Stimulated activated CD8-positive, alpha-beta memory T cell treated with anti-CD3 and anti-CD28 coated beads, Interleukin-12 subunit alpha, Interleukin-12 subunit beta, amount 100 ng/mL, for 24 hours (primary cell): Measurements from ENCODE around the gene SPDYC.
A peak's percentile ranks its signal among the peaks of the same experiment; 100 is the strongest.

ENCODE experiments used
- DNase-seq: peaks from one replicate; pipeline ENCODE4 v3.0.0-alpha.2; 2020; ENCODE audit errors: extremely low read depth

Gene SPDYC, protein sequence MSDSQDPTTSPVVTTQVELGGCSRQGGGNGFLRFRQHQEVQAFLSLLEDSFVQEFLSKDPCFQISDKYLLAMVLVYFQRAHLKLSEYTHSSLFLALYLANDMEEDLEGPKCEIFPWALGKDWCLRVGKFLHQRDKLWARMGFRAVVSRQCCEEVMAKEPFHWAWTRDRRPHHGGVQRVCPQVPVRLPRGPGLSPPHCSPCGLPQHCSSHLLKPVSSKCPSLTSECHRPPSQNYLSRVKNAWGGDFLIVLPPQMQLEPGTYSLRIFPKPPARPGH

DNA sequence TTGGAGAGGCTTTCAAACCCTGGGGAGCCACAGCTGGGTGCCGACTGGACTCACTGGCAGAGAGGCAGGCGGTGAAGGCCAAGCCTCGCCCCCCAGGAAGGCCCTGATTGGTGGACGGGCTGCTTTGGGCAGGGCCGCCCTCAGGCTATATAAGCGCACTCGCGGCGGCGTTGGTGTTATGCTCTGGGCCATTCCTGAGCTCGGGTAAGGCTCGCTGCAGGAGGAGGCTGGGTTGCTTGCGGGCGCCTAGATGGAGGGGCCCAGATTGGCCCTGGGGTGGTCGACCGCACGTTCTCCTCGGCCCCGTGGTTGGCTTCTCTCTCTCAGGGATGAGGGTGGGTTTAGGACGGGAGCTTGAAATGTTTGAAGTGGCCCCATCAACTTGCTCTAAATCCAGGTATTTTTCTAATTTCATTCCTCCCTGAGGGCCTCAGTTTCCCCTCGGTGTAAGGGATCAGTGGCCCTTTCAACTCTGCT, at the start of gene SPDYC:
TSS of gene SPDYC (plus strand) at position 176 of the 477 bp plus-strand sequence. CDS start 1,125 bp downstream, outside the sequence.
- no peak for DNase-seq

DNA sequence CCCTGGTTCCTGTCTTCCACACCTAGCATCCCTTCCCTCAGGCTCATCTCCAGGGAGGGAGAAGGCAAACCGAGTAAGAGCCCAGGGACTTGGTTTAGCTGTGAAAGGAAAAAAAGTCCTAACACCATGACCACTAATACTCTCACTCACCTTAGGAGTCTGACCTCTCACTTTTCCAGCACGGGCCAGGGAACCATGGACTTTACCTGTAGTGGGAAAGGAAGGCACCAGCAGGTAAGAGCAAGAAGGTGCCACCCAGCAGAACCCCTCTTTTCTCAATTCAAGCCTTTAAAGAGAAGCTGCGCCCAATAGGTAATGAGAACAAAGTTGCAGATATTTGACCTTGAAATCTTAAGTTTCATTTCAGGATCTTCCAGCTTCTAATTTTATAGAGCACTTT, 49.2 kb upstream of the SPDYC start:
- DNase-seq: no peak

DNA sequence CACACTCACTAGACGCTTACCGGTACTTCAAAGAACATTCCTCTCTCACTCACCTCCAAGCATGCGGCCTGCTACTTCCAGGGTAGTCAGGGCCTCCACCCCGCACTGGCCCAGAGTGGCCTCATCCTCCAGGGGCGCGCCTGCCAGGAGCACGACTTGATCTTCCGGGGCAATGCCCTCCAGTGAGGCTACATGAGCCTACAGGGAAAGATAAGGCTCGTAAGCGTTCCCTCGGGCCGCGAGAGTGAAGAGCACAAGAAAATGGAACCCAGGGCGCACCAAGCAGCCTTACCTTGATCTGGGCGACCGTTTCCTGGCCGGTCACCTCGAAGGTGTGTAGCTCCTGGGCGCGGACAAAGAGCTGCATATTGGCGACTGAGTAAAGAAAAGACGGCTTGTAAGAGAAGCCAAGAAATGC, 48.6 kb upstream of the SPDYC start:
- DNase-seq: no peak

DNA sequence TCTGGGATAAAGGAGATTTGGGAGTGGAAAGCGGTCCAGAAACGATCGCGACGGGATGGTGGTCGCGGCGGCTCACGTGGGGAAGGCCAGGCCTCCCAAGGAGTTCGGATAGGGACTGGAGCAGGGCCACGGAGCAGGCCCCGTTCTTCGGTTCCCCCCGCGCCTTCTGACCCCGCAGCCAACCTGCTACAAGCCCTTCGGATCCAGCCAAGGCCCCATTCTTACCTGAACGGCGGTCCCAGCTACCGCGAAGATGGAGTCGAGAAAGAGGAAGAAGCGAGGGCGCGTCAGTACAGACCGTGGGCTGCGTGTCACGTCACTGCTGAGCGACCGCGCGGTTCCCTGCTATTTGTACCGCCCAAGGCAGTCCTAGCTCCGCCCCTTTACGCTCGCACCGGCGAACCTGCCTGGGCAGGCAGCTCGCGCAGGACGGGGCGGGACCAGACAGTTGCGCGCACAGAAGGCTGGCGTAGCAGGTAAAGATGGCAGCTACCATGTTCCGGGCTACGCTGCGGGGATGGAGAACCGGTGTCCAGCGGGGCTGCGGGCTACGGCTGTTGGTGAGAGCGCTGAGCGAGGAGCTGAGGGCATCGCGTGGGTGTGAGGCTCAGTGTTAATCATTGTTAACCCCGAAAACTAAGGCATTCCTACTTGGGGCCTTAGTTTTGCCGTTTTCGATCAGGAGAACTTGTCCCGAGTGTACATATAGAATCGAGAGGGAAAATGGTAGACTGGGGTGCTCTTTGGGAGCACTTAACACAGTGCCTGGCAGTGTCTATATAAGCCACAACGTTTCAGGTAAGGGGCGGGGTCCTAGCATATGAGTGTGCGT, 48.0 kb upstream of the SPDYC start, which contains the start of the genes FAU and MRPL49:
TSS of gene FAU (minus strand) at position 270 of the 832 bp plus-strand sequence. CDS start 321 bp downstream, outside the sequence.
TSS of gene MRPL49 (plus strand) at position 457 of the 832 bp plus-strand sequence. CDS start at position 483, 26 bp downstream.
- peak; percentile 97 for DNase-seq

DNA sequence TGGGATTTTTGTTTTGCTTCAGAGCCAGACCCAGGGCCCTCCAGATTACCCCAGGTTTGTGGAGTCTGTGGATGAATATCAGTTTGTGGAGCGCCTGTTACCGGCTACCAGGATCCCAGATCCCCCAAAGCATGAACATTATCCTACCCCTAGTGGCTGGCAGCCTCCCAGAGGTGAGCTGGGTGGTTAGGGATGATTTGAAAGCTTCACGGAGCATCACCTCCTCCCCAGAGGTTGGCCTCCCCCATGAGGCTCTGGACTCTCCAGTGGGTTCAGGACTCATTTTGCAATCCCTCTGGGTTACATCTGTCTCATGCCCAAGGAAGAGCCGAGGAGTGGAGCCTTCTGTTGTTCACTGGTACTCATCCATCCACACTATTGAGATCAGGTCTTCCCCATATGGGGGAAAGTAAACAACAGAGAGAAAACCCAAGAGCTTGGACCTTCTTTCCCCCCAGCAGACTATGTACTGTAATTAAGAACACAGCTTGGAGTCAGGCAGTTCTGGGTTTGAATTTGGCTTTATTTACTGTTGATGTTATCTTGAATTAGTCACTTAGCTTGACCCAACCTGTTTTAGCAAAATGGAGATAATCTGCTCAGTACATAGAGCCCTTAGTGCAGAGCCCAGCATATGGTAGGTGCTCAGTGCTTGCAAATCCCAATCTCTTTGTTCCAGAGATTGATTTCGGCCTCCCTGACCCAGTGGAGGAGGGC, 45.4 kb upstream of the SPDYC start:
- DNase-seq: no peak

DNA sequence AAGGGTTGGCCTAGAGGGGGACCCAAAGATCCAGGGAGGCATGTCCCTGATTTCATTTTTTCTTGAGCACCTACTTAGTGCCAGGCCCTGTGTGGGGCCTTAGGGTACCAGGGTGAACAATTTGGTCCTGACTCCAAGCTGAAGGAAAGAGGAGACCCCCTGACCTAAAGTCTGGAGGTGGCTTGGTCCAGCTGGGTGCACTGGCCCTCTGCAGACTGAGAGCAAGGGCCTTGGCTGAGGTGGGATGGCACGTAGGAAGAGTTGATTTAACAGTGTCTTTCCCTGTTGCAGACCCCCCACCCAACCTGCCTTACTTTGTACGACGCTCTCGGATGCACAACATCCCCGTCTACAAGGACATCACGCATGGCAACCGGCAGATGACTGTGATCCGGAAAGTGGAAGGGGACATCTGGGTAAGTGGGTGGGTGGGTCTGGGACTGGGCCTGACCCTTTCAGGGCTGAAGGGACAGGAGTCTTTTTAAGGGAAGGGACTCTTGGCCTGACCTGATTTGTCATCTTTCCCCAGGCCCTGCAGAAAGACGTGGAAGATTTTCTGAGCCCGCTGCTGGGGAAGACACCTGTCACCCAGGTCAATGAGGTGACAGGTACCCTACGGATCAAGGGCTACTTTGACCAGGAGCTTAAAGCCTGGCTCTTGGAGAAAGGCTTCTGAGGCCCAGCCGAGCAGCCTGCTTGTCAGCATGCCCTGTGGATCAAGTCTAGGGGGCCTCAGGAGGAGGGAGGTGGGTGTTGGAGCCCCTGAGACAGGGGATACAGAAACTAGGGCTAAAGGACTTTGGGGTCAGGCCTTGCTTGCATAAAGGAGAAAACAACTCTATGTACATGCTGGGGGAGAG, 44.6 kb upstream of the SPDYC start:
- no peak for DNase-seq

DNA sequence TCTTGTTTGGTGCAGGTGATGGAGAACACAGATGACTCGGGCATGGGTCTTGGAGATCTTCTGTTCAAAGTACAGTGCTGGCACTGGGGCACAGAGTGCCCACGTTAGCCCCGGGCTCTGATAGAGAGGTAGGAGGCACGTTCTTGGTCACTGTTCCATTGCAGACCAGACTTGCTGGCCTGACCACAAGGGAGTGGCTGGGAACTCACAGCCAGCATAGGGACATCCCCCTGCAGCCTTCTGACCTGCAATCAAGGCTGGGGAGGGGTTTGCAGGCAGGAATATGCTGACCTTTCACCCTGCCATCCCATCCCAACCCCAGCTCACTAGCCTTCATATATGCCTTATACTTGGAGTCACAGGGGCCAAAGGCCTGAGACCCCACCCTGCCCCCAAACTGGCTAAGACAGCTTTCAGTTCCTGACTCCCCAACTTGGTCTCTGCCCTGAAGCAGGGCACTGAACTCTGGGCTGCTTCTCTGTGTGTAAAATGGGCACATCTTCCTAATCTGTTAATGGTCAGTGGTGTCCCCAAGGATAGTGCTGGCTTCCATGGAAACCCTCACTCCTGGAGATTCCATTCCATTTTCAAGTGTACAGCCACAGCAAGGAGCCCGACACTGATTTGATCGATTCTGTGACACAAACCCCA, 43.3 kb upstream of the SPDYC start:
- DNase-seq: no peak

DNA sequence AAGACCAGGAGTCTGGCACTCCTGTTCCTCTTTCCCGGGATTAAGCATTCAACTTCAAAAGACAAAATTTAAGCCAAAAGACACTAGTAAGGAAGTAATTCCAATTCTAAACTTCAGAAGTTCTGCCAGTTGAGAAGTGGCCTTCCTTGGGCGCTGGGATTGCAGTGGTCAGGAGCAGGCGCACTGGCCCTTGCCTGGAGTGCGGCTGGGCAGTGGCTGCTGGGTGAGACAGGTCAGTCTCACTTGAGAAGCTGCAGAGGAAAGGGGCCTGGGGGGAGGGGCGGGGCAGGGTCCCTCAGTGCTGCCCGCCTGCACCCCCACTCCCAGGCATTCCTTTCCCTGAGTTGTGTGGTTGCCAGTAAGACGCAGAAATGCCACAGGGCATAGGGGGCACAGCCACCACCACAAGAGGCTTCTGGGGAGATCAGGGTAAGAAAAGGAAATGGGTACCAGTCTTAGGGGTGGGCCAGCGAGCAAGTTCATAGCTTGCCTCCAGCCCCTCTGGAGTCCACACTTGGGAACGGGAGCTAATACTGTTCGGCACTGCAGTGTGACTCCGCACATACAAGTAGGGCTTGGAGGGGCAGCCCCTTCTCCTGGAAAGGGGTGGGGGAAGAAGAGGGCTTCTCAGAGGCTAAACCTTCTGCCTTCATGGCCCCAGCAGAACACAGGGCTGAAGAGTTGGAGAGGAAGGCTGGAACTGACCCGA, 42.4 kb upstream of the SPDYC start:
- DNase-seq: no peak

DNA sequence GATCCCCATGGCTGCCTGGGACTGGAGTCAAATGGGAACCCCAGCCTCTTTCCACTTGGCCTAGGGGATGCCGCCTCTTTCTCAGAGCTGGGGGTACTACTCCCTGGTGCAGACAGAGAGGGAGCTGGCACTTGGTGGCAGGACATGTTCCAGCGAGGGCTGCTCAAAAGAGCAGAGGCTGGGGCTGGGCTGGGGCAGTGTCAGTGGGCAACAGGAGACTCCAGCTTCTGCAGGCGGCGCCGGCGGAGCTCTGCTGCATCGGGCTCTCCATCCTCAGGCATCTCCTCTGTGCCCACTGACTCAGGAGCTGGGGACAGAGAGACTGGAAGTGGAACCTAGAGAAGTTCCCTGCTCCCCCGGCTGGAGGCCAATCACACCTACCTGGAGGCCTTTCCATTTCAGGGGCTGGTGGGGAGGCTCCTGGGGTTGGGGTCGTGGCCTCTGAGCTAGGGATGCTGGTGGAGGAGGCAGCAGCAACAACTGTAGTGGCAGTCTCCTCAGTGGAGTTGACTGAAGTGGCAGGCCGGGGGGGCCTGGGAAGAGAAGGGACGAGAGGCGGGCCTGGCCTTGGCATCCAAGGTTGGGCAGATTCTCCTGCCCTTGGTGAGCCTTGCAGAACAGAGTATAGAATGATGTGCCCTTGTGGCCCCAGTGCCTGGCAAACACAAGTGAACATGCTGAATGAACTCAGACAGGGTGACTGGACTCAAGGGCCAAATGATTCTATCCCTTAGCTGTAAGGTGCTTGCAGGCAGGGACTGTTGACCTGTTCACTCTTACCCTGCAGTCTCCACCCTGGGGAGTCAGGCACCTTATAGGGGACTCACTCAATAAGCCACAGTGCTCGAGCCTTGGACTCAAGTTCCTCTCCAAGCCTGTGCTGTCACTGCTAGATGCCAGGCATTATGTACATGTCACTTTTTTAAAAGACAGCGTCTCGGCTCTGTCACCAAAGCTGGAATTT, 41.6 kb upstream of the SPDYC start:
- DNase-seq: no peak

DNA sequence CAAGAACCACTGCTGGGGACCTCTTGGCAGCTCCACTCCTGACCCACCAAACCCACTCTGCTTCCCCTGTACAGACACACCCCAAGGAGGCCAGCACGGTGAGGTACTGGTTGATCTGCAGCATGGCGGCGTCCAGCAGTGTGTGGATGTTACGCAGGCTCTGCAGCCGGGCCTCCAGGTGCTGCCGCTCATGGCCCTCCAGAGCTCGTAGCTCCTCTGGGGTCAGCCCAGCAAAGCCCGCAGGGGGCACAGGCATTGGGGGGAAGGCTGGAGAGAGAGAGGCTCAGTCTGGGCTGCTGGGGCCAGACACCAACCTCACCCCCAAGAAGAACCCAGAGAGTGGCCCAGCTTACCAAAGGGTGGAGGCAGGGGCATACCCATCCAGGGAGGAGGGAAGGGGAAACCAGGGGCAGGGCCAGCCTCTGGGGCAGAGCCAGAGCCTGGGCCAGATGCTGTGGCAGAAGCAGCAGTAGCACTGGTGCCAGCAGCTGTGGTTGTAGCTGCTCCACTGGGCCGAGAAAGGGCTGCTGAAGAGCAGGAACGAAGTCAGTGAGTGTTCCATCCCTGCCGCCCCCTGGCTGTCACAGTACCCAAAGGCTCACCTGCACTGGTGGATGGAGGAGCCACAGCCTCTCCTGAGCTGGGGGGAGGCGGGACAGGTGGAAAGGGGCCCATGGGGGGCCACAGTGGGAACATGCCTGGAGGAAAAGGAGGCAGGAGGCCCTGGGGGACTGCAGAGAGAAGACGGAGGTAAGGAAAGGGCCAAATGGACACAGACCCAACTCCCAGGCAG, 40.2 kb upstream of the SPDYC start:
- DNase-seq: no peak

DNA sequence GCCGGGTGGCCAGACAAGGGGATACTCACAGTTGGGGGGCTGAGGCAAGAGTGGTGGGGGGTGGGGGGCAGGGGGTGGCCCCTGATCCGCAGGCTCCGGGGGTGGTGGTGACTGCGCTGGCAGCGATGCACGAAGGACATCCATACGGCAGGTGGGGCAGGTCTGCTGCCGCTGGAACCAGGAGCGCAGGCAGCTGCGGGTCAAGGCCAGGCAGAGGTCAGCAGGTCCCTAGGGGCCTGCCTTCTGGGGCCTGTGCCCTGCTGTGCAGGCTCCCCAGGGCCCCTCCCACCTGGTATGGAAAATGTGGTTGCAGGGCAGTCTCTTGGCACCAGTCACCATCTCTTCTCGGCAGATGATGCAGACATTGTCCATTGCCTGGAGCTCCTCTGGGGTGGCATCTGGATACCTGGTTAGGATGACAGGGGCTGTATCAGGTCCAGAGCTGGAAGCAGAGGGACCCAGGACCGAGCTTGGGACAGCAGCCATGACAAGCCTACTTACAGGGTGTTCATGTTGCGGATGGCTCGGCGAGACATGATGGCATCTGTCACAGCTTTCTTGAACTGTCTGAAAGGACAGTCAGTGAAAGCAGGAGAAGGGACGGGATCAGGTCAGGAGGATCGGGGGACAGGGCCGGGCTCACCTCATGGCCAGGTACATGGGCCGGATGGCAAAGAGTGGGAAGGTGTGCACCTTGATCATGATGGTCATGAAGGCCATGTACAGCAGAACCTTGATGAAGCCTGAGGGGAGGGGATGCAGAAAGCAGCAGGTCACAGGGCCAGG, 39.2 kb upstream of the SPDYC start:
- no peak for DNase-seq

DNA sequence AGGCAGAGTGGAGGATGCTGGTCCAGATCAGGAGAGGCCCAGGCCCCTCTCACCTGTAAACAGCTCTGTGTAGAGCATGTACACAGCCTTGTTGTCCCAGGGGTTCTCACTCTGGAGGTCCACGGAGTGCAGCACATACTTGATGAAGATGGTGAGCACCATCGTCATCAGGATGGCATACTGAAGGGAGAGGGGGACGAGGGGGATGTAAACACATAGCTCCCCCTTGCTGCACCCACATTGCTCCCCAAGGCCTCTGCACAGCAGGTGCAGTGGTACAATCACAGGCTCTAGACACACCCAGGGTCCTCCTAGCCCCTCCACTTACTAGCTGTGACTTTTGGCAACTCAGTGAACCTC, 38.6 kb upstream of the SPDYC start:
- no peak for DNase-seq

DNA sequence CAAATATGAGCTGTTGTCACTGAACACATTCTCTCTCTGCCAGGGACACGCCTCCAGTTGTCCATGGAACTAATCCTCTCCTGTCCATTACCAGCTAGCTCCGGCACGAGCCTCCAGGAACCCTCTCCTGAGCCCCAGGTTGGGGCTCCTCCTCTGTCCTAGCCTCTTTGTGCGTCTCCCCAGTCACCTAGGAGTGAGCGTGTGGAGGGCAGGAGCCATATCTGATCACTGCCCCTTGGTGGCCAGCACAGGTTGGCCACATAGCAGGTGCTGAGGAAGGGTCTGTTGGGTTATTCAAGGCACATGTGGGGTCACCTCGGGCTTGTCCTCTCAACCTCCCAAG, 38.2 kb upstream of the SPDYC start:
- no peak for DNase-seq

DNA sequence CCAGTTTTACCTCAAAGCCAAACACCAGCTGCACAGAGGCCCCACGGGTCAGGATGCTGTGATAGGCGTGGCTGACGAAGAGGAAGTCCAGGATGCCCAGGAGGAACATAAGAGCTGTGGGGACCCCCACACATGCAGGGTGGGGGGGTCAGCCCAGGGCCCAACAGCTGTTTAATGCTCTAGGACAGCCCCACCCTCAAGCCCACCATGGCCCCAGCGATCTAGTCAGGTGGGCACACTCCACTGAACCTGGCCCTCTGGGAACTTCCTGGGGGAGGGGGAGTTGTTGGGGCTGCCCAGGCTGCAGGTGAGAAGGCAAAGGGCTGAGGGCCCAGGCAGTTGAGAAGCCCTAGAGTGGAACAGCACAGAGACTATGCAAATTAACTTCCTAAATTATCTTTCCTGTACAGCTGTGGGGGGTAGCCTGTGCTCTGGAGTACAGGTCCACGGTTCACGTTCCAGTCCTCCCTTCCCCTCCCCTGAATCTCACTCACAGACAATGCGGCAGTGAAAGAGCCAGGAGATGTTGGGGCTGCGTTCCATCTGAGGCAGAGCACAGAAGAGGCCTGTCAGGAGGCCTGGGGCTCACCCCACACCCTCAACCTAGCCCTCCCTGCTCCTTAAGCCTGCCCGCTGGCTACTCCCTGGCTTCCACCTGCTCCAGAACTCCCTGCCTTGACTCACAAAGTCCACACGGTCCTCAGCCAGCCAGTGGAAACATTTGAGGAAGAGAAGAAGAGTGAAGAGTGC, 37.6 kb upstream of the SPDYC start:
- DNase-seq: no peak

DNA sequence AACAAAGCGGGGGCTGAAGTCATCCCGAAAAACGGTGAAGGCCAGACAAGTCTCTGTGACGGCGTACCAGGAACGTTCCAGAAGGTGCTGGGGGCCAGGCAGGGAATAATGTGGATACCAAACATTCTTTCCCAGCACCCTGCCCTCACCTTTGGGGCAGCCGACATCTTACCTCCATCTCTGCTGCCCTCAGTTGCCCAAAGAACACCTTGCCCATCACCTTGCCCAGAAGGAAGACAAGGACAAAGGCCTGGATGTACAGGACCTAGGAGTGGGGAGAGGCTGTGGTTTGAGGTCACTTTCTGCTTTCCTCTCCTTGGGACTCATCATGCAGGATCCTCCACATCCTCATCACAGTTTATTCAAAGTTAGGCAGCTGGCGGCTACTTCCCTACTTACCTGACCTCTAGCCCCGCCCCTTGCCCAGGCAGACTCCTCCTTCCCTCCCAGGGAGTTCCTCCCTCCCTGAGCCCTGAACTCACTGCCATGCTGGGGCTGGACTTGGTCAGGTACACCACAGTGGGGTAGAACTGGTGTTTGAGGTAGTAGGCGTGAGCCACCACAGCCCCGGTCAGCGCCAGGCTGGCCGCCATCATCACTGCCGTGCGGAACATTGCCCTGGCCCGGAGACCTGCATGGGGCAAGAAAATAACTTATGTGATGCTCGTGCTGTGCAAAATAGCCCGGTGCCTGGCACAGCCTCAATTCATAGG, 36.9 kb upstream of the SPDYC start:
- no peak for DNase-seq

DNA sequence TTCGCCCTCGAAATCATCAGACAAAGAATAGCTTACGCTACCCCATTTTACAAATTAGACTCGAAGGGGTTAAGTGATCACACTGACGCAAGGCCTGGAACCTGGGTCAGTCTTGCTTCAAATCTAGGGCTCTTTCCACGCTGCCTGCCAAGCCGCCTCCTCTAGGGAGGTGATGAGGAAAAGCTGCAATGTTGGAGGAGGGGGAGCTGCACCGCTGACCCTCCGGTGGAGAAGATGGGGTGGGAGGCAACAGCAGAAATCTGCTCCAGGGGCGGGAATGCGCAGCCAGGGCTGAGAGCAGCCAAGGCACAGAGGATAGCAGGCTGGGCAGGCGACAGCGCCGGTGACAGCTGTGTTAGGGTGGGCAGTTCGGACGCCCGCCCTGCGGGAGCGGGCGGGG, 36.3 kb upstream of the SPDYC start:
- DNase-seq: no peak
